Osteocyte (in vitro differentiated cells): ENCODE results near the gene BAHCC1. TPM values are rescaled to one million over a fixed set of nuclear protein-coding genes. Genes with fewer than 3 reads are reported as not detected.

Experiments used
- DNase-seq: peaks from one replicate; pipeline ENCODE4 v3.0.0; 2021; ENCODE audit warnings: mixed read lengths; ENCODE audit not compliant: unreplicated experiment; ENCODE audit errors: extremely low spot score
- H3K27ac Mint-ChIP-seq: one replicate; pipeline ENCODE4 v1.8.0; 2021; ENCODE audit warnings: mild to moderate bottlenecking, mixed read lengths; ENCODE audit not compliant: unreplicated experiment
- H3K27me3 Mint-ChIP-seq: one replicate; pipeline ENCODE4 v1.8.0; 2021; ENCODE audit warnings: mixed read lengths; ENCODE audit not compliant: unreplicated experiment
- H3K36me3 Mint-ChIP-seq: one replicate; pipeline ENCODE4 v1.8.0; 2021; ENCODE audit warnings: mixed read lengths; ENCODE audit not compliant: unreplicated experiment
- H3K4me1 Mint-ChIP-seq: one replicate; pipeline ENCODE4 v1.8.0; 2021; ENCODE audit warnings: mixed read lengths; ENCODE audit not compliant: unreplicated experiment
- H3K4me3 Mint-ChIP-seq: one replicate; pipeline ENCODE4 v1.8.0; 2021; ENCODE audit warnings: mild to moderate bottlenecking, moderate library complexity, mixed read lengths; ENCODE audit not compliant: unreplicated experiment
- H3K9me3 Mint-ChIP-seq: one replicate; pipeline ENCODE4 v1.8.0; 2021; ENCODE audit warnings: mixed read lengths; ENCODE audit not compliant: unreplicated experiment
- CTCF ChIP-seq: fragments of 200-600 bp; sonication (generic); IDR thresholded peaks from 2 replicates; pipeline ENCODE4 v1.5.0; 2021; ENCODE audit warnings: antibody characterized with exemption, mild to moderate bottlenecking, moderate library complexity
- total RNA-seq: library from RNA; stranded (reverse); gene quantifications from 2 replicates; pipeline ENCODE4 v1.2.1, GENCODE V29; 2021

Gene BAHCC1
- total RNA-seq, 1 donor from 2014 or later = 55.7 TPM

DNA sequence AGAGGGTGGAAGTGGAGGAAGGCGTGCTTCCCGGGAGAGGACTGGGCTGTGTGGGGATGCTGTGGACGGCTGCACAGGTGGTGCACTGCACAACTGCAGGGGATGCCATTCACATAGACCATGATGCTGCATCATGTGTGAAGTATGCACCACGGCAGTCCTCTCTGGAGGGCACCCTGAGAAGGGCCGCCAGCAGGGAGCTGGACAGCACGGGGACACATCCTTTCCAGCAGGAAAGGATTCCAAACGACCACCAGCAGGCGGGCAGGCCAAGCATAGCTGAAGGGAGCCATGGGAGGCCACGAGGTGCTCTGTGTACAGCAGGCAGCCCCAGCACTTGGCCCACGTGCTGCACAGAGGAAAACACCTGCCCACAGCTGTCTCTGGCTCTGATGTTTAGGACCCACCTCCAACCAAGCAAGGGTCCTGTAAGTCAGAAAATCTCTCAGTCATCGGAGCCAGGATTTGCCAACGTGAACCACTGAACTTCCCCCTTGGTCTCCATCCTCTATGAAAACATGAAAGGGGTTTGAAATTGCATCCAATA is 107.3 kb downstream of the BAHCC1 start:
- no peak for TF ChIP-seq CTCF
- Mint-ChIP-seq H3K4me1 (peaks cover 8% of the 10 kb centered on the region), H3K9me3 (no peaks in the 10 kb centered on the region), H3K27me3 (no peaks in the 10 kb centered on the region), H3K27ac (no peak overlapping the region), H3K36me3 (no peaks in the 10 kb centered on the region), H3K4me3 (no peak overlapping the region)
- no peak for DNase-seq

GRCh38 chr17:81503619-81504018 is 108.4 kb downstream of the BAHCC1 start:
- no peak for DNase-seq
- no peak overlapping the region for H3K4me3 Mint-ChIP-seq
- no peak overlapping the region for H3K27ac Mint-ChIP-seq
- TF ChIP-seq CTCF = no peak
- no peaks in the 10 kb centered on the region for H3K9me3 Mint-ChIP-seq
- peaks cover 8% of the 10 kb centered on the region for H3K36me3 Mint-ChIP-seq
- H3K4me1 Mint-ChIP-seq = peaks cover 9% of the 10 kb centered on the region
- H3K27me3 Mint-ChIP-seq = no peaks in the 10 kb centered on the region

- TF ChIP-seq CTCF = no peak
- Mint-ChIP-seq H3K36me3 (peaks cover 43% of the 10 kb centered on the region), H3K27me3 (no peaks in the 10 kb centered on the region), H3K4me1 (peaks cover 21% of the 10 kb centered on the region), H3K4me3 (peak overlapping the region; percentile 98), H3K9me3 (no peaks in the 10 kb centered on the region), H3K27ac (peak overlapping the region; percentile 87)
- no peak for DNase-seq
Measured at GRCh38 chr17:81508639-81509206, 113.5 kb downstream of the BAHCC1 start.

DNA sequence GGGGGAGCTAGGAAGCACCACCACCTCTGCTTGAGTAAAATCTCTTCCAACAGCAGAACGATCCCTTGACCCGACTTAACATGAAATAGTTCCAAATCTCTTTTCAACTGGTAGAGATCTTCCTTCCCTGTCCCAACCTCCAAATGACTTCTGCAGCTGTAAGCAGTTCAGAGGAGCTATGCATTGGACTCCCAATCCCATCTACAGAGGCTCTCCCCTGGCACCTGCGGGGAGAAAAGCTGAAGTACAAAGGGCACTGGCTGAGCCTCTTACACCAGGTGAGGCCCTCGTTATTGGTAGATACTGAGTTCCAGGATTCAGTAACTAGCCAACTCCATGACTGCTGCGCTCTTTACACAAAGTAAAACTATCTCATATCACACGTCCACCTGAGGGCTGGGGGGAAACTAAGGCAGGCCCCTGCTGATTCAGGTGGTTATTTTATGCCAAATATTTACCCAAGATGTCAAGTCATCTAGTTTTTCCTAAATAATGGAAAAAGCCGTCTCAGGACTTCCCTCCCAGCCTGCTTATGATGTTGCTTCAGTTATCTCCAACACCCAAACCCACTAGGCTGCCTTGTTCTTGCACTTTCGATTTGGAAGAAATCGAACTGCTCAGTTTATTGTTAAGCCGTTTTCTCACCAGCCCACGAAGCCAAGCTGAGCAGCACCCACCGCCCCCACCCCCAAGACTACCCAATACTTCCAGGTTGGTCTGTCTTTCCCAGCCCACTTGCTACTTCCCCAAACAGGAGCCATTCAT is 114.1 kb downstream of the BAHCC1 start:
- Mint-ChIP-seq H3K4me3 (peak overlapping the region; percentile 98), H3K4me1 (peaks cover 21% of the 10 kb centered on the region), H3K27me3 (no peaks in the 10 kb centered on the region), H3K9me3 (no peaks in the 10 kb centered on the region), H3K27ac (peak overlapping the region; percentile 87), H3K36me3 (peaks cover 43% of the 10 kb centered on the region)
- TF ChIP-seq CTCF = no peak
- no peak for DNase-seq
